HG02884 (cell line): ENCODE data around the gene SLC1A5.
"Not testable (repeated sequence)": the region's sequence is repeated elsewhere in the genome, so short reads cannot be mapped to it uniquely, and the experiment has no call there.

Experiments
- ATAC-seq: cut with Tn5 transposase; IDR thresholded peaks from one replicate; pipeline ENCODE4 v1.9.1; 2021; ENCODE audit warnings: mild to moderate bottlenecking, moderate library complexity; ENCODE audit not compliant: unreplicated experiment

Gene SLC1A5

DNA sequence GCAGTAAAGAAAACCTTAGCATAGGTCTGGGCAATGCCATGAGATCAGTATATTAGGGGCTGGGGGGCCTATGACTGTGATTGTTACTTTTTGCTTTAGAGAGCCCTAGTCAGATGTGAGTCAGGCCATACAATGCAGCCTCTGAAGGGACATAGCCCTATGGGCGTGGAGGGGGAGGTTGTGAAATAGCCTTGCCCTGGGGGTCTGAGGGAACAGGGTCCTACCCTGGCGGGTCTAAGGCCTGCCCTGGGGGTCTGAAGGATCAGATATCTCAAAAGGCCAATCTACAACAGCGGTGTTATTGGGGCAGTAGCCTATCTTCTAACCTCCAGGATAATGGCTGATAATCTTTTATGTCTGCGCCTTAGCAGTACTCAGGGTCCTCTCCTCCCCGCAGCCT is 13.8 kb upstream of the SLC1A5 start:
- no peak for ATAC-seq

DNA sequence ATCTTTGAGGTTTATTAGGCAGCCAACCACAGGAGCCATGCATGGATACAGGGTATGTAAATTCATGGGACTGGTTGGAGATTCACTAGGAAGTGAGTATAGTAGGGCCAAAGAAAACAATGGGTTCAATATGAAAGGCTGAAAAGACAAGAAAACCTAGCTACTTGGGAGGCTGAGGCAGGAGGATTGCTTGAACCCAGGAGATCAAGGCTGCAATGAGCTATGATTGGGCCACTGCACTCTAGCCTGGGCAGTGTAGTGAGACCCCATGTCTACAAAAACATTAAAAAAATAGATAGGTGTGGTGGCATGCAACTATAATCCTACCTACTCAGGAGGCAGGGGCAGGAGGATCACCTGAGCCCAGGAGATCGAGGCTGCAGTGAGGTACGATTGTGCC is 10.3 kb upstream of the SLC1A5 start:
- no peak for ATAC-seq

DNA sequence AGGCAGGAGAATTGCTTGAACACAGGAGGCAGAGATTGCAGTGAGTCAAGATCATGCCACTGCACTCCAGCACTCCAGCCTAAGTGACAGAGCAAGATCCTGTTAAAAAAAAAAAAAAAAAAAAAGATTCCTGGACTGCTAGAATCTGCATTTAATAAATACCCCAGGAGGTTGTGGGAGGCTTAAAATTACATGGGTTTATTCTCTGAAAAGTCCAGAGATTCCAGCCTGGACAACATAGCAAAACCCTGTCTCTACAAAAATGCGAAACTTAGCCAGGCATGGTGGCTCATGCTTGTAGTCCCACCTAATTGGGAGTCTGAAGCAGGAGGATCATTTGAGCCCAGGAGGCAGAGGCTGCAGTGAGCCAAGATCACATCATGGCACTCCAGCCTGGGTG is 9.5 kb upstream of the SLC1A5 start:
- ATAC-seq = no peak

DNA sequence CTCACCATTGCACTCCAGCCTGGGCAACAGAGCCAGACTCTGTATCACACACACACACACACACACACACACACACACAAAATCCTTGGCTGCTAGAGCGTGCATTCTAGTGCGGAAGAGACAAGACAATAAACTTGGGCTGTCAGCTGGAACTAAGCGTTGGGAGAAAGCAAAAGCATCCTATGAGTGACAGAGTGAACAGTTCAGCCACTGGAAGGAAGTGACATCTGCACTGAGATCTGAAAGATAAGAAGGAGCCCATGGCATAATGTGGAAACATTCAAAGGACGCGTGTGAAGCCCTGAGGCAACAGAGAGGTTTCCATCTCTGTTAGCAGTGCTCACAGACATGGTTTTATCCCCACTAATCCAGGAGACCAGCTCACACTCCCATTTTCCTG is 3.5 kb upstream of the SLC1A5 start:
- no peak for ATAC-seq

DNA sequence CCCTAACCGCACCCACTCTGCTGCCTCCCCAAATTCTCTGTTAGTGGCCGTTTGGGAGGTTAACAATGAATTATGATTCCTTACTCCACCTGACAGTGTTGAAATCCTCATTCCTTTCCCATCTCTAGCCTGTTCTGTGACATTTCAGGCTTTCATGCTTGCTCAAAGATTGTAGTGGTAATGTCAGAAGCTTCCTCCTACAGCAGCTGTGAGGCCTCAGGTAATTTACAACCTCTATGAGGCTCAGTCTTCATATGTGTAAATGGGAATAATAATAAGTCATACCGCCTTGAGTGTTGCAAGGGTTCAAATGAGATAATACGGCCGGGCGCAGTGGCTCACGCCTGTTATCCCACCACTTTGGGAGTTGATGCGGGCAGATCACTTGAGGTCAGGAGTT is 977 bp upstream of the SLC1A5 start:
- ATAC-seq = no peak

DNA sequence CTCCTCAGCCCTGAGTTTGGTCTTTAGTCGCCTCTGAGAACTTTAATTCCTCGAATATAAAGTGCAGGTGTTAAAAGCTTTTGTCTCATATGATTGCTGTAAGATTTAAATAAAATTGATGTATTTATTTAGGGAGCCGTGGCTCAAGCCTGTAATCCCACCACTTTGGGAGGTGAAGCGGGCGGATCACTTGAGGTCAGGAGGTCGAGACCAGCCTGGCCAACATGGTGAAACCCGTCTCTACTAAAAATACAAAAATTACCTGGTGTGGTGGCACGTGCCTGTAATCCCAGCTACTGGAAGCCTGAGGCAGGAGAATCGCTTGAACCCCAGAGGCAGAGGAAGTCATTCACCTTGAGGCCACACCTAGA is 559 bp upstream of the SLC1A5 start:
- ATAC-seq = no peak

DNA sequence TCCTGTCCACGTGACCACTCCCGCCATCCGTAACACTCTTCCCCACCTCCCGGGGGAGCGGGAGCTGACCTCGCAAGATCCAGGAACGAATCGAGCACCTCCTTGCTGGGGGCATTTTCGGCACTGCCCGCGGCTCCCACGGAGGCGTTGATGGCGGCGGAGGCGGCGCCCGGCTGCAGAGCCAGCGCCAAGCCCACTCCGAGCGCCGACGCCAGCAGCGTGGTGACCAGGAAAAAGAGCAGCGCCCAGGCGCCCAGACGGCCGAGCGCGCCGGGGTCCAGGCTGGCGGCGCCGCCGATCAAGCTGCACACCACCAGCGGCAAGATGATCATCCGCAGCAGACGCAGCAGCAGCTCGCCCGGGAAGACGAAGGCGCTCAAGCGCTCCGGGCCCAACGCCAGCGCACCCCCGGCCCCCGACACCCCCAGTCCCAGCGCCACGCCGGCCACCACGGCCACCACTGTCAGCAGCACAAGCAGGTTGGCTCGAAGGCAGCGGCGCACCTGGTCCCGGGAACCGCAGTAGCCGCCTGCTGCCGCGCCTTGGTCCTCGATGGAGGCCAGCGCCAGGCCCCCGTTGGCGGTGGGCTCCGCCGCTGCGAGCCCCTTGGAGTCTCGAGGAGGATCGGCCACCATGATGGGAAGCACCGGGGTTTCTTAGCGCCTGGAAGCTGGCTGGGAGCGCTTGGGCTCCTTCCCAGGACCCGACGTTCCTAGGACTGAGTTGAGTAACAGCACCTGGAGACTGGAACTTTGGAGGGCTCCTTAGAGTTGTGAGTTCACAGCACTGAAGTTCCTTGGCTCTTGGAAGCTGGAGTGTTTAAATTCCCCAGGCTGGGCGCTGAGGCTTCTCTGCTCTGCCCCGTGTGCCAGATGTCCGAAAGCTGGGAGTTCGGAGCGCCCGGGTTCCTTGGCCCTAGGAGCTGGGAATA is 798 bp downstream of the SLC1A5 start:
- ATAC-seq = no peak

DNA sequence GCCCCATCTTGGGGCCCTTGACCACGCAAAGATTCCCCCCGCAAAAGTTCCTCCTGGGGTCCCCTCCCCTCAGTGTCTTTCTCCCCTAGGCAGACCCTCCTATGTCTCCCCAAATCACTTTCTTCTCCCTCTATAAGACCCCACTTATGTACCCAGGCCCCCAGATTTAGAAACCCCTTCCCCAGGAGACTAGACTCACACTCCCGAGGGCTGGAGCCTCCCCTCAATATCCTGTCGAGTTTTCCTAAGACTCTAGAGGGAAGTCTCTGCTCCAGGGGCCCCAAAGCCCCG is 1.4 kb downstream of the SLC1A5 start:
- ATAC-seq = no peak

DNA sequence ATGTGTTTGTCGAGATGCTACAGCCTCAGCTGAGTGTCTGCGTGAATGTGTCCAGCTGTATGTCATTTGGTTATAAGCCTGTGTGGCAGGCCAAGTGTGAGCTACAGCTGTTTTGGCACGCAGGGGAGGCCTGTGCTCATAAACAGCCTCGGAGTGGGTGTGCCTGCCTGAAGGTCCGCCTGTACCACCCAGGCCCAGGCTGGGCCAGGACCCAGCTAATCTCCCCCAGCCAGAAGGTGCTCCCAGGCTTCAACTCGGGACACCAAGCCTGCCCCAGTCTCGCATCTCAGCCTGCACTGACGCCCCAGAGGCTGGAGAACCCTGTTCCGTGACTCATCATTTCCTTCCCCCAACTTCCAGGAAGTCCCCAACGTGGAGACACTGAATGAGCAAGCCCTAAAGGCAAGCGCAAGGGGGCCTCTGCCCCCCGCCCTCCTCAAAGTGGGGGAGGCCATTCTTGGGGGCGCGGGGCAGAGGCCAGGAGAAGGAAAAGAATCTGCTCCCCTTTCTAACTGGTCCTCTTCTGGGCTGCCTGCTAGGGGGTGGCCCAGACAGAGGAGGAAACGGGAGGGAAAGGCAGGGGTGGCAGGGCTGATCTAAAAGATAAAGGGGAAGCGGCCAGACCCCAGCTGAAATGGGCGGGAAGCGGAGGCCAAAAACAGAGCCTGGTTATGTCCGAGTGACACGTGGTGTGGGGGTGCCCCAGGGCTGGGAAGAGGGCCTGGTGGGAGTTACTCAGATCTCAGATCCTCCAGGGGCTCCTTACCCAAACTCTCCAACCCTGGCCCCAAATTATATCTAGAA is 2.0 kb downstream of the SLC1A5 start:
- no peak for ATAC-seq

DNA sequence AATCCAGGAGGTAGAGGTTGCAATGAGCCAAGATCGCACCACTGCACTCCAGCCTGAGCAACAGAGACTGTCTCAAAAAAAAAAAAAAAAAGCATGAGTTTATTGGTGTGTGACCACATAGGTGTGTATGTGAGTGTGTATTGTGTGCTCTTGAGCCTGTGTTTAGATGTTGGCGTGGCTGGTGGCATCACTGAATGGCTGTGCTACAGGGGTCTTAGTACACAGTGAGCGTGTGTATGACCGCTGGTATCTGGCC is 2.5 kb downstream of the SLC1A5 start:
- no peak for ATAC-seq

DNA sequence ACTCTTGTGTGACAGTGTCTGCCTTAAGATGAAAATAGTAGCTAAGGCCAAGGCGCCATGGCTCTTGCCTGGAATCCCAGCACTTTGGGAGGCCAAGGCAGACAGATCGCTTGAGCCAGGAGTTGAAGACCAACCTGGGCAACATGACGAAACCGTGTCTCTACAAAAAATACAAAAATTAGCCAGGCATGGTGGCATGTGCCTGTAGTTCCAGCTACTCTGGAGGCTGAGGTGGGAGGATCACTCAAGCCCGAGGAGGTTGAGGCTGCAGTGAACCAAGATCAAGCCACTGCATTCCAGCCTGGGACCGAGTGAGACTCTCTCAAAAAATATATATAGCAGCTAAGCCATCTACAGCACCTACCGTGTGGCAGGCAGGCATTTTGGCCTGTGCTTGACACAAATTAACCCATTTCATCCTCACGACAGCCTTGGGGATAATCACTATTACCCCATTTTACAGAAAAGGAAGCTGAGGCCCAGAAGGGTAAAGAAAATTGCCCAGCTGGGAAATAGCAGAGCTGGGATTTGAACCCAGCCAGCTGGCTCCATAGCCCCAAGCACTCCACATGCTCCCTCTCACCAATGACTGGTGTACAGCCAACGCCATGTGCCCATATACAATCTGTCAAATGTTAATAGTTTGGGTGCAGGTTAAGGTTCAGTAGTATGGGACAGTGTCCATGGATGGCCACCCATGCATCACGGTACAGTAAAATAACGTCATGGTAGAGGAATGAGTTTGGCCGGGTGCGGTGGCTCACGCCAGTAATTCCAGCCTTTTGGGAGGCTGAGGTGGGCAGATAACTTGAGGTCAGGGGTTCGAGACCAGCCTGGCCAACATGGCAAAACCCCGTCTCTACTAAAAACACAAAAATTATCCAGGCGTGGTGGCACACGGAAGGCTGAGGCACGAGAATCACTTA is 3.1 kb downstream of the SLC1A5 start:
- ATAC-seq = no peak

DNA sequence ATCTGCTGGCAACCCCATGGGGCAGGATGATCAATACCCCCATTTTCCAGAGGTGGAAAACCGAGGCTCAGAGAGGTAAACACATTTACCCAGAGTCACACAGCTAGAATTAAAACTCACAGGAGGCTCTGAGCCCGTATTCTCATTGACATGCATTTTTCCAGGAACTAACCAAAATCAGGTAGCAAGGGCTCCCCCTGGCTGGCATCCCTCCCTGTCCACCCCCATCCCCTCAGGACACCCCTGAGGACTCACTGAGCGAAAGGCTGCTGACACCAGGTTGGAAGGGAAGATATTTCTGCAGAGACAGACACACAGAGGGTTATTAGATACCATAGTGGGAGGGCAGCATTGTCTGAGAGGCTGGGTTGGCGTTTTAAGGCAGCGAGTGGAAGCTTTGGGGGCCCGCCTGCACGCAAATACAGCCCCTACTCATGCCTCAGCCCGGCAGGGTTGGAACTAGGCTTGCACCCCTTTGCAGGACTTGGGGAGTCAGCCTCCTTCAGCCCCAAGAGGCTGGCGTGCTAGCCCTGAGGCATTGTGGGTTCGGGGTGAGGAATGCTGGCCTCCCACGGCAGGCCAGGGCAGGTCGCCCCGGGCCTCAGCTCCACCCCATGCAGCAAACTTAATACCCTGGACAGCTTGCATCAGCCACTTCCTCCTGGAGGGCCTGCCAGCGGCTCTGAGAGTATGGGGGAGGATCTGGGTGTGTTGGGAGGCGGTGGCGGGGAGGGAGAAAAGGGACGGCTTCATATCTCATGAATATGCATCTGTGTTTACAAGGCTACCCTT is 3.9 kb downstream of the SLC1A5 start:
- ATAC-seq = no peak

DNA sequence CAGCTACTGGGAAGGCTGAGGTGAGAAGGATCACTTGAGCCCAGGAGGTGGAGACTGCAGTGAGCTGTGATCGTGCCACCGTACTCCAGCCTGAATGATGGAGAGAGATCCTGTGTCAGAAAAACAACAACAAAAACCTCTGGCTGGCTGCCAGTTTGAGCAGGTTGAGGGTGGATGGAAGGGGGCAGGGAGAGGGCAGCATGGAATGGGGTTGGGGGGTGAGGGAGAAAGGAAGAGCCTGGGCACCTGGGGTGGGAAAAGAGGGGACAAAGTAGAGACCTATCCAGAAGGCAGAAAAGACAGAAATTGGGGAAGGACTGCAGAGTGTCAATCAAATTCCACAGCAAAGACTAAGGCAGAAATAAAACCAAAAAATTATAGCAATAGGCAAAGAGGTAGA is 4.7 kb downstream of the SLC1A5 start:
- ATAC-seq = no peak

DNA sequence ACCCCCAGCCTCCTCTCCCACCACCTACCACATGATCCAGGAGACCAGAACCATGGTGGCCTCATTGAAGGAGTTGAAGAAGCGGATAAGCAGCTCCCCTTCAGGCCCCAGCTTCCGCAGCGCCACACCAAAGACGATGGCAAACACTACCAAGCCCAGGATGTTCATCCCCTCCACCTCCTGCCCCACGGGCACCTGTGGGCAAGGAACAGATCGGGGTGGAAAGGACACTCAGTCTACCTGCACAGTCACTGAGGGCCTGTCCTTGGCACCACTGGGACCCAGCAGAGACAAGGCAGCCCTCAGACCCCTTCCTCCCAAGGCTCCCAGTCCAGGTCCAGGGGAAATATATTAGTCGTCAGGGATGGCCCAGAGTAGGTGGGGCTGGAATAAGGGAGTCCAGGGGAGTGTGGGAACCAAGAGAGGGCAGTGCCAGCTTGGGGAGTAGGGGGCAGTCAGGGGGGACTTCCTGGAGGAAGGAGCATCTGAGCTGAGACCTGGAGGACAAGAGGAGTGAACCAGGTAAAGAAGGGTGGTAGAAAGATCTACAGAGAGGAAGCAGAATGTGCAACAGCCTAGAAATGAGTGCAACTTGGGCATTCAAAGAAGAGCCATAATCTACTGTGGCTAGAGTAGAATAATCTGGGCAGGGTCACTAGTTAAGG is 5.9 kb downstream of the SLC1A5 start:
- ATAC-seq = no peak

DNA sequence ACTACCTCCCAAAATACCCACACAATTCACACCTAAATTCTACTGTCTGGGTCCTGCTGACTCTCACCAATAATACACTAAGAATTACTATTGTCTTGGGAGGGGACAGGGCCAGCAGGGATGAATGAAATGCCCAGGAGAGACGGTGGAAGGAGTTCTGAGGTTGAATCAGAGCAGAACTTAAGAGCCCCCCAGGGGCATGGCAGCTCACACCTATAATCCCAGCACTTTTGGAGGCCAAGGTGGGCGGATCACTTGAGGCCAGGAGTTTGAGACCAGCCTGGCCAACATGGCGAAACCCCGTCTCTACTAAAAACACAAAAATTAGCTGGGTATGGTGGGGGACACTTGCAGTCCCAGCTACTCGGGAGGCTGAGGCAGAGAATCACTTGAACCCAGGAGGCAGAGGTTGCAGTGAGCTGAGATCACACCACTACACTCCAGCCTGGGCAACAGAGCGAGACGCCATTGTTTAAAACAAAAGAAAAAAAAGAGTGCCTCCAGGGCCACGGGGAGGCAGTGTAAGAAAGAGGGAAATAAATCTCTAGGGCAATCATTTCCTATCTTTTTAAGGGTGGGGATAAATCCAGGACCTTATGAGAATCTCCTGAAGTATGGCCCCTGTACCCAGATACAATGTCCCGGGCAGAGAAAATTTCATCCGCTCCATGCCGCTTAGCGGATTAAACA is 10.3 kb downstream of the SLC1A5 start:
- not testable (repeated sequence) for ATAC-seq

DNA sequence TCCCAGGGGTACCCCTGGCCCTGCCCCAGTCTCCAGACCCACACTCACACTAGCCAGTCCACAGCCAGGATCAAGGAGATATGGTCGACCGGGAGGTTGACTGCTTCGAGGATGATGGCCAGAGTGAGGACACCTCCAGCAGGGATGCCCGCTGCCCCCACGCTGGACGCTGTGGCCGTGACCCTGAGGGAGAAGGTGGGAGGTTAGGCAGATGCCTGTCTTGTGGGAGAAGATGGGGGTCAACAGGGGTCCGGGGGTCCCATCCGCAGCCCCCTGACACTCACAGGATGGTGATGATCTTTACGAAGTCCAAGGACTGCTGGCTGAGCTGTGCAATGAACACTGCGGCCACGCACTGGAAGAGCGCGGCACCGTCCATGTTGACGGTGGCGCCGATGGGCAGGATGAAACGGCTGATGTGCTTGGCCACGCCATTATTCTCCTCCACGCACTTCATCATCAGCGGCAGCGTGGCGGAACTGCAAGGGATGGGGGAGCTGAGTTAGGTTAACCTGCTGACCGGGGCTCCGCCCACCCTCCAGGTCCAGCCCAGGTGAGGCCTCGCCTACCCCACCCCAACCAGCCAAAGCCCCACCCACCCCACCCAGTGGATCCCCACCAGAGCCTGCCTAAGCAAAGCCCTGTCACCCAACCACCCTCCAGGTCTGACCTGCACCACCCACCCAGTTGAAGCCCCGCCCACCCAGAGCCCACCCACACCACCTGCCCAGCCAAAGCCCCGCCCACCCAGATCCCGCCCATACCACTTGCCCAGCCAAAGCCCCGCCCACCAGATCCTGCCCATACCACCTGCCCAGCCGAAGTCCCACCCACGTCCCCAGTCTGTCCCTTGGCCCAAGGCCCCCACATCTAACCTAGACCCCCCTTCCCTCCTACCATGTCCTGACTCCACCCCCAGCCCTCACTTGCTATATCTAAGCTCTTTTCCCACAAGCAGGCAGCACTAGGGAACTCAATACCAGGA is 11.2 kb downstream of the SLC1A5 start:
- no peak for ATAC-seq

DNA sequence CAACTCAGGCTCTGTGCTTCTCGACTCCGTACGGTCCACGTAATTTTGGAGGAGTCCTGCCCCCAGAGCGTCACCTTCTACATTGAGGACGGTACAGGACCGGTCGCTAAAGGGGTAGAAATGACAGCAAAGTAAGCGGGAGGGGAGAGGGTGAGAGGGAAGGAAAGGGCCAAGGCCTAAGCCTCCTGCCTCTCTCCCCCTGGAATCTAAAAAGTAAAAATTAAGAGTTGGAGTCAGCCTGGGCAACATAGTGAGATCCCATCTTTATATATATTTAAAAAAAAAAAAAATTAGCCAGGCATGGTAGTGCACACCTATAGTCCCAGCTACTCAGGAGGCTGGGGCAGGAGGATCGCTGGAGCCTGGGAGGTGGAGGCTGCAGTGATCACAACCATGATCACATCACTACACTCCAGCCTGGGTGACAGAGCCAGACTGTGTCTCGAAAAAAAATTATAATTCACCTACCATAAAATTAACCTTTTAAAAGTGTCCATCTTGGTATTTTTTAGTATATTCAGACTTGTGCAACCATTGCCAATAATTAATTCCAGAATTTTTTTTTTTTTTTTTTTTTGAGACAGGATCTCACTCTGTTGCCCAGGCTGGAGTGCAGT is 12.6 kb downstream of the SLC1A5 start:
- no peak for ATAC-seq

DNA sequence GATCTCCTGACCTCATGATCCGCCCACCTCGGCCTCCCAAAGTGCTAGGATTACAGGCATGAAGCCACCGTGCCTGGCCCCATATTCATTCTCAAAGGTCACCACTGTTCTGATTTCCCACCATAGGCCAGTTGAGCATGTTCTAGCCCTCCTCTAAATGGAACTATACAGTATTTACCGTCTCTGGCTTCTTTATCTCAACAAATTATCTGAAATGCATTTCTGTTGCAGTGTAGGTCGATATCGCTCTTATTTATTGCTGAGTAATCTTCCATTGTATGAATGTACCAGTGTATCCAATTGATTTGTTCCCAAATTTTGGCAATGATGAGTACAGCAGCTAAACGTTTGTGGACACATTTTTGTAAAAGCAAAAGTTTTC is 15.4 kb downstream of the SLC1A5 start:
- ATAC-seq = no peak
